Body of pancreas (tissue), 4 donors: Measurements from ENCODE around the gene OGG1. TPM values are rescaled to one million over a fixed set of nuclear protein-coding genes. Genes with fewer than 3 reads are reported as not detected.

Experiments
- ATAC-seq: fragments of 150-250 bp; one replicate; pipeline ENCODE4 v1.9.1; 2016
- DNase-seq, 4 donors: peaks; one replicate each; pipeline ENCODE4 v3.0.0-alpha.2; 2019
- H3K27ac ChIP-seq, 4 donors: fragments of 200-600 bp; sonication (generic); 1 replicate in 3 of 4; 2 replicates in 1 of 4; pipeline versions ENCODE4 v1.5.1 to v1.6.1; 2016 to 2019; ENCODE audit warnings: mild to moderate bottlenecking in 1 of 4, mixed read lengths in 1 of 4, moderate library complexity in 1 of 4
- H3K27me3 ChIP-seq, 2 donors: fragments of 200-600 bp; sonication (generic); one replicate each; pipeline ENCODE4 v1.6.0; 2016; ENCODE audit warnings: mild to moderate bottlenecking in 1 of 2
- H3K36me3 ChIP-seq, 2 donors: fragments of 200-600 bp; sonication (generic); replicated peaks in 1 of 2; 2 replicates each; pipeline ENCODE4 v1.5.1; 2016; ENCODE audit warnings: low read depth in 2 of 2; ENCODE audit not compliant: insufficient read depth in 1 of 2
- H3K4me1 ChIP-seq: fragments of 200-600 bp; sonication (generic); one replicate; pipeline ENCODE4 v1.6.0; 2016
- H3K4me3 ChIP-seq, 2 donors: fragments of 200-600 bp; sonication (generic); 1 replicate in 1 of 2; 2 replicates in 1 of 2; pipeline ENCODE4 v1.5.1; 2016 to 2019
- H3K9me3 ChIP-seq, 3 donors: fragments of 200-600 bp; sonication (generic); 1 replicate in 2 of 3; 2 replicates in 1 of 3; pipeline ENCODE4 v1.5.1; 2016
- POLR2A ChIP-seq, 3 donors: fragments of 450-650 bp; IDR thresholded peaks; one replicate each; pipeline ENCODE4 v1.6.1; 2016; ENCODE audit warnings: antibody characterized with exemption in 3 of 3, mild to moderate bottlenecking in 2 of 3
- WGBS, 2 donors: methylation state at CpG; one replicate each; pipeline ENCODE4 v1.1.5; 2017; 5-methylcytosine and 5-hydroxymethylcytosine counted together
- intact Hi-C: fragments of 100-400 bp; cut with DNase I; formaldehyde crosslinking; loops from one replicate; pipeline ENCODE4 v1.15.1; 2023
- total RNA-seq, 2 donors: library from RNA; depleted of rRNA; stranded (reverse); fragments of >200 nt; gene quantifications; one replicate each; pipeline ENCODE4 v1.1.0, GENCODE V29; 2016
- TF ChIP-seq, protein P1 (sequence below), 7 experiments: fragments of 450-650 bp in 4 of 7; fragments of 200-600 bp in 3 of 7; sonication (generic) in 3 of 7; IDR thresholded peaks; one replicate each; pipeline ENCODE4 v1.5.1; 2016 to 2019; ENCODE audit warnings: antibody characterized with exemption in 7 of 7

Gene OGG1
- total RNA-seq, 2 donors from 2014 or later, result 18.1 to 28.3 TPM

DNA sequence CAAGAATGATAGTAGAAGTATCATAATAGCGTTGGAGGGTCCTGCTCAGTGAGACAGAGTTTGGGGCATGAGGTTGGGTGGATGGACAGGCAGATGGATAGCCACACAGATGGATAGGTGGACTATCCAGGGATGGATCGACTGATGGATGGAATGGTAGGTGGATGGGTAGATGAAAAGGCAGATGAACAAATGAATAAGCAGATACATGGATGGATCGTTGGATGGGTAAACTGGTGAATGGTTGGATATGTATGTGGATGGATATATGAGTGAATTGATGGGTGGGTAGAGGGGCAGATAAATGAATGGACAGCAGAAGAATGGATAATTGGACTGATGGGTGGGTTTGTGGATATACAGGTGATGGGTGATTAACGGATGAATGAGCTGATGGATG lies 36.6 kb upstream of the OGG1 start:
- no peak for TF ChIP-seq POLR2A (IDR thresholded peaks at IDR 0.05)
- TF ChIP-seq, protein P1, sequence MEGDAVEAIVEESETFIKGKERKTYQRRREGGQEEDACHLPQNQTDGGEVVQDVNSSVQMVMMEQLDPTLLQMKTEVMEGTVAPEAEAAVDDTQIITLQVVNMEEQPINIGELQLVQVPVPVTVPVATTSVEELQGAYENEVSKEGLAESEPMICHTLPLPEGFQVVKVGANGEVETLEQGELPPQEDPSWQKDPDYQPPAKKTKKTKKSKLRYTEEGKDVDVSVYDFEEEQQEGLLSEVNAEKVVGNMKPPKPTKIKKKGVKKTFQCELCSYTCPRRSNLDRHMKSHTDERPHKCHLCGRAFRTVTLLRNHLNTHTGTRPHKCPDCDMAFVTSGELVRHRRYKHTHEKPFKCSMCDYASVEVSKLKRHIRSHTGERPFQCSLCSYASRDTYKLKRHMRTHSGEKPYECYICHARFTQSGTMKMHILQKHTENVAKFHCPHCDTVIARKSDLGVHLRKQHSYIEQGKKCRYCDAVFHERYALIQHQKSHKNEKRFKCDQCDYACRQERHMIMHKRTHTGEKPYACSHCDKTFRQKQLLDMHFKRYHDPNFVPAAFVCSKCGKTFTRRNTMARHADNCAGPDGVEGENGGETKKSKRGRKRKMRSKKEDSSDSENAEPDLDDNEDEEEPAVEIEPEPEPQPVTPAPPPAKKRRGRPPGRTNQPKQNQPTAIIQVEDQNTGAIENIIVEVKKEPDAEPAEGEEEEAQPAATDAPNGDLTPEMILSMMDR (IDR thresholded peaks at IDR 0.05), result no peak
- DNase-seq (no peak), ATAC-seq (no peak)
- Histone ChIP-seq H3K36me3 (no peaks in the 10 kb centered on the region), H3K27me3 (no peaks in the 10 kb centered on the region), H3K27ac (no peak overlapping the region), H3K9me3 (no peaks in the 10 kb centered on the region), H3K4me1 (peaks cover 6% of the 10 kb centered on the region), H3K4me3 (no peak overlapping the region)
- 65 to 68% methylated on average over 4 of the region's 4 CpGs for WGBS, 2 donors
- intact Hi-C loops, result no loop called here

DNA sequence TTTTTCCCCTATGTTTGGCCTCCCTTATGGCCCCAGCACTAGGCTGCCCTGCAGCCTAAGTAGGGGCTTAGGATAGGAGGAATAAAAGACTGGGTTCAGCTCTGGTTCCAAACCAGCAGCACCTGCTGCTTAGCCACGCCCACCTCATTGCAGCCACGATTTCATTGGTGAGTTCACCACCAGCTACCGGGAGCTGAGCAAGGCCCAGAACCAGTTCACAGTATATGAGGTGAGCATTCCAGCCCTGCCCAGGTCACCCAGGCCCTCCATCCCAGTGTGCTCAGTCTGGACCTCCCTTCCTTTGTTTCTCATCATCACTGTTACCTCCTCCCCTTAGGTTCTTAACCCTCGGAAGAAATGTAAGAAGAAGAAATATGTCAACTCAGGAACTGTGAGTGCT lies 34.6 kb upstream of the OGG1 start:
- no peak overlapping the region for H3K4me3 ChIP-seq
- intact Hi-C loops, result no loop called here
- peaks cover 6% of the 10 kb centered on the region for H3K4me1 ChIP-seq
- no peak for ATAC-seq
- TF ChIP-seq, protein P1 (IDR thresholded peaks at IDR 0.05), result no peak
- TF ChIP-seq POLR2A (IDR thresholded peaks at IDR 0.05), result no peak
- 13 to 23% methylated on average over 4 of the region's 4 CpGs for WGBS, 2 donors
- H3K36me3 ChIP-seq, result no peaks in the 10 kb centered on the region
- H3K9me3 ChIP-seq, result no peaks in the 10 kb centered on the region
- H3K27me3 ChIP-seq, result no peaks in the 10 kb centered on the region
- DNase-seq, result no peak
- H3K27ac ChIP-seq, result no peak overlapping the region

- Histone ChIP-seq H3K27ac (peak overlapping the region in 1 of 4 donors; percentile 52), H3K36me3 (no peaks in the 10 kb centered on the region), H3K4me3 (no peak overlapping the region), H3K4me1 (peaks cover 6% of the 10 kb centered on the region), H3K27me3 (no peaks in the 10 kb centered on the region), H3K9me3 (no peaks in the 10 kb centered on the region)
- intact Hi-C loops, result no loop called here
- WGBS, 2 donors, result 27 to 33% methylated on average over 5 to 6 of the region's 6 CpGs
- peak; percentile 71 to 86 (median 80) for DNase-seq
- peak; percentile 99 for ATAC-seq
- TF ChIP-seq, protein P1 (IDR thresholded peaks at IDR 0.05), result peak; percentile 30 to 95 (median 80)
- TF ChIP-seq POLR2A (IDR thresholded peaks at IDR 0.05), result no peak
Observed at GRCh38 chr3:9715764-9716437, 33.9 kb upstream of the OGG1 start.

DNA sequence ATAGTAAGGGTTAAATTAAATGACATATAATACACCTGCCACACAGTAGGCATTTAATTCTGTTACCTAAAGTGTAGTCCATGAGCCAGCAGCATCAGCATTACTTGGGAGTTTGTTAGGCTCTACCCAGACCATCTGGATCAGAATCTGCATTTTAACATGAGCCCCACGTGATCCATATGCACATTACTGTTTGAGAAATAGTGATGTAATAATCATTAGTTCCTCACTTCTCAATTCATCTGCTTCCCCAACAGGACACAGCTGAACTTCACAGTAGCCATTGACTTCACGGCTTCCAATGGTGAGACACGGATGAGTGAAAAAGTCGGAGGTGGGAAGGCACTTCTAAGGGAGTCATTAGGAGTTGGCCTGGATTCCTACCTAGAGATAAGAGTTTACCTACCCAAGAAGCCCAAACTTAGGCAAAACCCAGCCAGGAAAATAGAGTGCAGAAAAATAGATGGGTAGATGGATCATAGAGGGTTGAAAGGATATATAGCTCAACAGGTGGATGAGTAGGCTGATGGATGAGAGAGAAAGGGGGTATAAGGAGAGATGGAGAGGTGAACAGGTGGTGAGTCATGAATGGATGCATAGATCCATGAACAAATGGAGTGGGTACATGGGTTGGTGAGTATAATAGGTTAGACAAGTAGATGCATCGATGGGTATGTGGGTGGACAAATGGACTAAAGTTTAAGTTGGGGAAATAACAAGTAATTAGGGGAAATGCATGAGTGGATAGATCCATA lies 32.8 kb upstream of the OGG1 start:
- H3K4me3 ChIP-seq, result no peak overlapping the region
- 59 to 74% methylated on average over 5 of the region's 5 CpGs for WGBS, 2 donors
- intact Hi-C loops, result no loop called here
- H3K27ac ChIP-seq, result no peak overlapping the region
- ATAC-seq, result no peak
- no peaks in the 10 kb centered on the region for H3K9me3 ChIP-seq
- no peak for DNase-seq
- H3K27me3 ChIP-seq, result no peaks in the 10 kb centered on the region
- H3K36me3 ChIP-seq, result no peaks in the 10 kb centered on the region
- H3K4me1 ChIP-seq, result peaks cover 6% of the 10 kb centered on the region
- TF ChIP-seq, protein P1 (IDR thresholded peaks at IDR 0.05), result no peak
- TF ChIP-seq POLR2A (IDR thresholded peaks at IDR 0.05), result no peak
